HEK293 (cell line): ENCODE results near the gene KRT9.

ENCODE experiments used
- CTCF ChIA-PET: fragments of 350-600 bp; formaldehyde crosslinking; extraction: SDS; loops from one replicate; lab custom pipeline; 2021; ENCODE audit warnings: antibody characterized with exemption; lab: Yijun Ruan, JAX
- POLR2A ChIA-PET: fragments of 300-600 bp; formaldehyde crosslinking; extraction: SDS; loops from one replicate; lab custom pipeline; 2020; ENCODE audit warnings: antibody characterized with exemption, inconsistent platforms; lab: Yijun Ruan, JAX
- H3K27ac ChIP-seq: fragments of 200-500 bp; sonication (Bioruptor generic); 2 replicates; pipeline ENCODE4 v1.5.1; 2014; ENCODE audit warnings: low read depth, low read length, control low read depth, inconsistent platforms; ENCODE audit errors: extremely low read depth
- H3K36me3 ChIP-seq, 2 experiments: fragments of 200-500 bp in 1 of 2; sonication (Bioruptor generic) in 1 of 2; 1 replicate in 1 of 2; 2 replicates in 1 of 2; pipeline ENCODE4 v1.5.1; 2014 to 2017; ENCODE audit warnings: inconsistent platforms in 2 of 2, low read length in 2 of 2; ENCODE audit not compliant: control insufficient read depth in 2 of 2, insufficient read depth in 1 of 2
- H3K4me1 ChIP-seq: fragments of 200-500 bp; sonication (Bioruptor generic); 2 replicates; pipeline ENCODE4 v1.5.1; 2014; ENCODE audit warnings: mild to moderate bottlenecking, low read length, inconsistent platforms; ENCODE audit not compliant: control insufficient read depth, insufficient read depth
- H3K4me3 ChIP-seq: 2 replicates; pipeline ENCODE4 v1.5.1; 2011; ENCODE audit warnings: low read depth, mild to moderate bottlenecking, control low read depth, low read length, moderate library complexity
- H3K9me3 ChIP-seq: fragments of 200-500 bp; sonication (Bioruptor generic); 2 replicates; pipeline ENCODE4 v1.5.1; 2014; ENCODE audit warnings: low read depth, low read length, inconsistent platforms; ENCODE audit not compliant: control insufficient read depth, insufficient read depth
- PRDM10 ChIP-seq: fragments of 450-650 bp; formaldehyde crosslinking; IDR thresholded peaks from 2 replicates; pipeline ENCODE4 v1.5.1; 2016; ENCODE audit warnings: missing biosample characterization, missing genetic modification characterization
- ZNF211 ChIP-seq: fragments of 450-650 bp; formaldehyde crosslinking; IDR thresholded peaks from 2 replicates; pipeline ENCODE4 v1.5.1; 2016; ENCODE audit warnings: low read depth, missing biosample characterization, missing genetic modification characterization
- ZNF23 ChIP-seq: fragments of 450-650 bp; formaldehyde crosslinking; IDR thresholded peaks from 2 replicates; pipeline ENCODE4 v1.5.1; 2016; ENCODE audit warnings: missing biosample characterization, missing genetic modification characterization, borderline replicate concordance
- ZNF280D ChIP-seq: fragments of 450-650 bp; formaldehyde crosslinking; IDR thresholded peaks from 2 replicates; pipeline ENCODE4 v1.5.1; 2016; ENCODE audit warnings: missing biosample characterization, missing genetic modification characterization
- ZNF433 ChIP-seq: fragments of 450-650 bp; formaldehyde crosslinking; IDR thresholded peaks from 2 replicates; pipeline ENCODE4 v1.5.1; 2016; ENCODE audit warnings: missing biosample characterization, missing genetic modification characterization, low read depth
- ZNF518A ChIP-seq: fragments of 450-650 bp; formaldehyde crosslinking; conservative IDR thresholded peaks from 2 replicates; pipeline ENCODE4 v1.5.1; 2016; ENCODE audit warnings: low read depth, missing biosample characterization, missing genetic modification characterization
- ZNF558 ChIP-seq: fragments of 450-650 bp; formaldehyde crosslinking; IDR thresholded peaks from 2 replicates; pipeline ENCODE4 v1.5.1; 2016; ENCODE audit warnings: missing biosample characterization, missing genetic modification characterization
- ZSCAN16 ChIP-seq: fragments of 450-650 bp; formaldehyde crosslinking; IDR thresholded peaks from 2 replicates; pipeline ENCODE4 v1.5.1; 2016; ENCODE audit warnings: missing biosample characterization, missing genetic modification characterization

The KRT9 gene

GRCh38 chr17:41538565-41538991 lies 33.3 kb downstream of the KRT9 start:
- H3K4me3 ChIP-seq = no peak overlapping the region
- H3K27ac ChIP-seq = no peak overlapping the region
- ChIA-PET CTCF (interaction anchor here (1.1 to 9.3 kb wide), 4 partner anchors 11 to 124 kb away, joined by 4 to 113 read pairs (median 4); no protein-coding TSS in a partner anchor), POLR2A (interaction anchor here (0.7 kb wide), 2 partner anchors 27 to 171 kb away, joined by 4 to 7 read pairs; no protein-coding TSS in a partner anchor)
- TF ChIP-seq ZSCAN16 (tag by site-specific recombination) = no peak
- TF ChIP-seq ZNF23 = no peak
- no peak for TF ChIP-seq ZNF558 (tag by site-specific recombination)
- no peak for TF ChIP-seq ZNF518A (tag by site-specific recombination)
- no peaks in the 10 kb centered on the region for H3K4me1 ChIP-seq
- no peaks in the 10 kb centered on the region for H3K36me3 ChIP-seq
- no peaks in the 10 kb centered on the region for H3K9me3 ChIP-seq

GRCh38 chr17:41537990-41538389 lies 33.9 kb downstream of the KRT9 start:
- CTCF ChIA-PET = interaction anchor here (0.6 to 9.3 kb wide), 5 partner anchors 12 to 125 kb away, joined by 3 to 113 read pairs (median 4); no protein-coding TSS in a partner anchor
- Histone ChIP-seq H3K4me3 (no peak overlapping the region), H3K36me3 (no peaks in the 10 kb centered on the region), H3K9me3 (no peaks in the 10 kb centered on the region), H3K27ac (no peak overlapping the region), H3K4me1 (no peaks in the 10 kb centered on the region)
- no peak for TF ChIP-seq ZNF211 (tag by site-specific recombination)
- POLR2A ChIA-PET = interaction anchor here (0.7 kb wide), 2 partner anchors 26 to 171 kb away, joined by 4 to 7 read pairs; no protein-coding TSS in a partner anchor

GRCh38 chr17:41537614-41537954 lies 34.3 kb downstream of the KRT9 start:
- CTCF ChIA-PET = interaction anchor here (0.6 to 9.3 kb wide), 3 partner anchors 12 to 112 kb away, joined by 3 to 113 read pairs (median 4); no protein-coding TSS in a partner anchor
- H3K9me3 ChIP-seq = no peaks in the 10 kb centered on the region
- no peak for TF ChIP-seq ZNF280D
- TF ChIP-seq ZNF433 (tag by site-specific recombination) = no peak
- 0 out of 2 replicates have a peak, but pooled peaks have one; percentile 31 for TF ChIP-seq PRDM10 (tag by site-specific recombination)
- H3K4me1 ChIP-seq = no peaks in the 10 kb centered on the region
- no peaks in the 10 kb centered on the region for H3K36me3 ChIP-seq
- no peak overlapping the region for H3K27ac ChIP-seq
- no peak overlapping the region for H3K4me3 ChIP-seq
- POLR2A ChIA-PET = no interaction called here
